GM13977 (cell line): Measurements from ENCODE around the gene YEATS4.
A peak's percentile ranks its signal among the peaks of the same experiment; 100 is the strongest.

Experiments
- DNase-seq: peaks from one replicate; pipeline ENCODE4 v3.0.0; 2012; ENCODE audit warnings: low spot score
- in situ Hi-C: fragments of 300-500 bp; cut with MboI; formaldehyde crosslinking; loops from one replicate; pipeline ENCODE4 v1.12.0; 2022; ENCODE audit warnings: low sequenced_read_pairs, low pct_unique_long_range_greater_than_20kb, mixed read lengths, inconsistent platforms; ENCODE audit not compliant: unreplicated experiment
- TF ChIP-seq, protein P1 (sequence below): IDR thresholded peaks from 2 replicates; pipeline ENCODE4 v1.5.1; 2012; ENCODE audit warnings: mild to moderate bottlenecking, control low read depth; ENCODE audit not compliant: insufficient read depth; ENCODE audit errors: extremely low read depth, missing control alignments

The YEATS4 gene

GRCh38 chr12:69412655-69413054 is 53.1 kb downstream of the YEATS4 start:
- TF ChIP-seq, protein P1, sequence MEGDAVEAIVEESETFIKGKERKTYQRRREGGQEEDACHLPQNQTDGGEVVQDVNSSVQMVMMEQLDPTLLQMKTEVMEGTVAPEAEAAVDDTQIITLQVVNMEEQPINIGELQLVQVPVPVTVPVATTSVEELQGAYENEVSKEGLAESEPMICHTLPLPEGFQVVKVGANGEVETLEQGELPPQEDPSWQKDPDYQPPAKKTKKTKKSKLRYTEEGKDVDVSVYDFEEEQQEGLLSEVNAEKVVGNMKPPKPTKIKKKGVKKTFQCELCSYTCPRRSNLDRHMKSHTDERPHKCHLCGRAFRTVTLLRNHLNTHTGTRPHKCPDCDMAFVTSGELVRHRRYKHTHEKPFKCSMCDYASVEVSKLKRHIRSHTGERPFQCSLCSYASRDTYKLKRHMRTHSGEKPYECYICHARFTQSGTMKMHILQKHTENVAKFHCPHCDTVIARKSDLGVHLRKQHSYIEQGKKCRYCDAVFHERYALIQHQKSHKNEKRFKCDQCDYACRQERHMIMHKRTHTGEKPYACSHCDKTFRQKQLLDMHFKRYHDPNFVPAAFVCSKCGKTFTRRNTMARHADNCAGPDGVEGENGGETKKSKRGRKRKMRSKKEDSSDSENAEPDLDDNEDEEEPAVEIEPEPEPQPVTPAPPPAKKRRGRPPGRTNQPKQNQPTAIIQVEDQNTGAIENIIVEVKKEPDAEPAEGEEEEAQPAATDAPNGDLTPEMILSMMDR, result no peak
- no peak for DNase-seq
- in situ Hi-C loops, result no loop called here

DNA sequence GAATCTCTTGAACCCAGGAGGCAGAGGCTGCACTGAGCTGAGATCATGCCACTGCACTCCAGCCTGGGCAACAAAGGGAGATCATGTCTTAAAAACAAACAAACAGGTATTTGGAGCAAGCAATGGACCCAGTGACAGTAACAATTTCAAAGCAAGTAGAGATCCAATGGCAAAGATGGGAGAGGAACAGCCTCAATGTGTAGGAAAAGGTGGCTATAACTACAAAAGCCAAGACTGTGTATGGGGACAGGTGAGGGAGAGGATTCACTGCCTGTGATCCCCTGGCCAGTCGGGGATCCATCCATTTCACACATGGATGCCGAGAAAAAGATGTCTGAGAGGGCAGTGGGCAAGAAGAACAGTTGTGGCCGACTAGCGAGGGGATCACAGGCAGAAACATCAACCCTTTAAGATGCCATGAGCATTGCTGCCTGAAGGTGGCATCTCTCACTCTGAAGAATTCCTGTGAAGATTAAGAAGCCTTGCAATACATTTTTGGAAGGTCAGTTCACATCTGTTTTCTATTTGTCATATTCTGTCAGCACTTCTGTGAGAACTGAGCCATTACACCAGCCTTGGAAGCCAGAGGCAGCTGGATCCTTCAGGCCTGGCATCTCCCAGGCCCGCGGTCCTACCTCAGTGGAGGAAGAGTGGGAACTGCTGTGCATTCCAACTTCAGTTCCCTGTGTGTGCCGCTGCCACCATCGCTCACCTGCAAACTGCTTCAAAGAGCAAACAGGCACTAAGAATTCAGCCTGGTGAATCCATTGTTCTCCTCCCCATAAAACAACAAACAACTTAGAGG is 56.1 kb downstream of the YEATS4 start:
- TF ChIP-seq, protein P1, result peak; percentile 53
- DNase-seq, result peak; percentile 24
- in situ Hi-C loops, result no loop called here

DNA sequence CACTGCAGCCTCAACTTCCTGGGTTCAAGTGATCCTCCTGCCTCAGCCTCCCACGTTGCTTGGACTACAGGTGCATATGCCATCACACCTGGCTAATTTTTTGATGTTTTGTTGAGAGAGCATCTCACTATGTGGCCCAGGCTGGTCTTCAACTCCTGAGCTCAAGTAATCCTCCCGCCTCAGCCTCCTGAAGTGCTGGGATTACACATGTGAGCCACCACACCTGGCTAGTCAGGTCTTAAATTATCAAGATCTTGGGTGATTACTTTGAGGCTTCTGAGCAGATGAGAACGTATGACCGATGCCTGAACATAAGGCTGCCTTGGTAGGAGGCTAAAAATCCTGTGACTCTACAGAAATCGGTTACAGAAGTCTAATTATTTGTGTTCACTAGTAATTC is 57.7 kb downstream of the YEATS4 start:
- in situ Hi-C loops, result no loop called here
- no peak for DNase-seq
- TF ChIP-seq, protein P1, result no peak

DNA sequence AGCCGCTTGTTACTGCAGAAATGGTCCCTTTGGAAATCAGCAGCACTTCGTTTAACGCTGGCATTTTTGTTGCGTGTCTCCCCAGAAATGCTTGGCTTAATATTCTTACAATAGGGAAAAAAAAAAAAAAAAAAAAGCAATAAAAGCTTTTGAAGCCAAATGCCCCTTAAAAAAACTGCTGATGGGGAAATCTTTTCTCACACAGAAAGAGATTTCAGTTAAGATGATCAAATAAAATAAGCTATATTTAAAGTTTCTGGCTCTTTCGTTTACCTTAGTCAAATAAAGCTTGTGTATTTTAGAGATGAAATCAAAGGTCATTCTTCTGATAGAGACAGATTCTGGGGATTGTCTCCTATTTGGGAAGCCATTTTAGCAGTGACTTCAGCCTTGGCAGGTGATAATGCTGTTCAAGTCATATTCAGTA is 58.2 kb downstream of the YEATS4 start:
- in situ Hi-C loops, result no loop called here
- no peak for DNase-seq
- TF ChIP-seq, protein P1, result no peak

DNA sequence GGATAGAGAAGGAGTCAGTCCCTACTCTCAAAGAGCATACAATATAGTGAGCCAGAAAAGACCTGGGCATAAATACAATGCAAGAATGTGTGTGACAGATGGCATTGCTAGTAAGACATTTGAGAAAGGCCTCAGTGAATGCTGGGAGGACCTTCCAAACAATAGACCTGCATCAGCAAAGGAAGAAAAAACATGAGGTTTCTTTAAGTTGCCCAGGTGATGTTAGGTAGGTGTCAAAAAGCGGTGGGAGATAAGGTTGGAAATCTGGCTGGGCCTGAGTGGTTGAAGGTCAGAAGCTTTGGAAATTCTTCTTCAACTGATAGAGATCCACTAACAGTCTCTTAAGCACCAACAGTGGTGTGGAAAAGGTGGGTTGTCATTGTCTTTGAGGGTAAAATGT is 60.2 kb downstream of the YEATS4 start:
- DNase-seq, result no peak
- TF ChIP-seq, protein P1, result no peak
- in situ Hi-C loops, result no loop called here

DNA sequence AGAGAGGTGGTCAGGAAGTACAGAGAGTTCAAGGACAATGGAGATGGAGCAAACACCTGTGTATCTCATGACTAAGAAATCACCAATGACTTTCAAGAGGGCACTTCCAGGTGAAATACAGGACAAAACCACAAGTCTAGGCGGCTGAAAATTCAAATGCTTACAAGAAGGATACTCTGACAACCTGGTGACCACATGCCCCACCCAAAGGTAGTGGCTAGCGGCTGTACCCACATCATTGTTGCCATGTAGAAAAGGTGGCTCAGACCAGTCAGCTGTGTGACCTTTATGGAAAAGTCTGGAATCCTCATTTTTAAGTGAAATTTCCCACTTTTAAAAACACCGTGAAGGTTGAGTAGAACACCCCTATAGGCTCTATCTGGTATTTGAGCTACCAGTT is 62.0 kb downstream of the YEATS4 start:
- TF ChIP-seq, protein P1, result no peak
- in situ Hi-C loops, result no loop called here
- DNase-seq, result no peak
